H1 (cell line): Measurements from ENCODE around the gene SLC8A3. TPM values are rescaled to one million over a fixed set of nuclear protein-coding genes. Genes with fewer than 3 reads are reported as not detected.

Experiments used
- CTCF ChIA-PET: fragments of 300-600 bp; sonication (Branson Sonifier 250); formaldehyde crosslinking; loops from one replicate; lab custom pipeline; 2021; ENCODE audit not compliant: partially characterized antibody; lab: Charles Lee
- POLR2A ChIA-PET: fragments of 300-600 bp; sonication (Branson Sonifier 250); formaldehyde crosslinking; loops from one replicate; lab custom pipeline; 2021; ENCODE audit warnings: inconsistent platforms; ENCODE audit not compliant: partially characterized antibody; lab: Charles Lee
- DNase-seq, 2 experiments: peaks; one replicate each; pipeline versions ENCODE4 v3.0.0 to v3.0.0-alpha.2; 2010 to 2022; ENCODE audit warnings: low spot score in 2 of 2, low read depth in 1 of 2, mixed read lengths in 1 of 2
- FAIRE-seq: peaks from 2 replicates; lab custom pipeline; 2011; peaks lifted over from hg19 to GRCh38; lab: Jason Lieb, UNC
- H2AFZ ChIP-seq: 2 replicates; pipeline ENCODE4 v1.8.1; 2012; ENCODE audit warnings: low read length, inconsistent platforms
- H2AK5ac ChIP-seq: 2 replicates; pipeline ENCODE4 v1.6.1; 2013; ENCODE audit warnings: low read depth, low read length
- H2BK120ac ChIP-seq: replicated peaks from 2 replicates; pipeline ENCODE3; 2013; ENCODE audit warnings: low read depth, low read length, inconsistent platforms
- H2BK12ac ChIP-seq: 2 replicates; pipeline ENCODE4 v1.6.1; 2013; ENCODE audit warnings: low read depth, low read length
- H2BK15ac ChIP-seq: 2 replicates; pipeline ENCODE4 v1.6.1; 2013; ENCODE audit warnings: low read length
- H2BK20ac ChIP-seq: 2 replicates; pipeline ENCODE4 v1.6.1; 2013; ENCODE audit warnings: low read length
- H2BK5ac ChIP-seq: 2 replicates; pipeline ENCODE4 v1.6.1; 2013; ENCODE audit warnings: low read depth, low read length
- H3K14ac ChIP-seq: 2 replicates; pipeline ENCODE4 v1.6.1; 2013; ENCODE audit warnings: inconsistent platforms; ENCODE audit not compliant: insufficient read length
- H3K18ac ChIP-seq: 2 replicates; pipeline ENCODE4 v1.6.1; 2013; ENCODE audit warnings: low read length; ENCODE audit errors: extremely low read depth
- H3K23ac ChIP-seq: 2 replicates; pipeline ENCODE4 v1.6.1; 2013; ENCODE audit warnings: inconsistent platforms; ENCODE audit not compliant: insufficient read length
- H3K23me2 ChIP-seq: 2 replicates; pipeline ENCODE4 v1.6.1; 2013; ENCODE audit warnings: low read depth, low read length
- H3K27ac ChIP-seq: 2 replicates; pipeline ENCODE4 v1.6.1; 2011; ENCODE audit warnings: low read depth, low read length, inconsistent platforms
- H3K27me3 ChIP-seq, 4 experiments: replicated peaks in 1 of 4; 1 replicate in 1 of 4; 2 replicates in 3 of 4; pipeline versions ENCODE4 v1.6.1 to v1.8.1; 2011 to 2013; ENCODE audit warnings: low read length in 3 of 4, mild to moderate bottlenecking in 3 of 4, inconsistent platforms in 2 of 4, mixed read lengths in 2 of 4, moderate library complexity in 1 of 4; ENCODE audit not compliant: control insufficient read depth in 3 of 4, insufficient read depth in 3 of 4; ENCODE audit errors: extremely low read depth in 1 of 4
- H3K36me3 ChIP-seq, 4 experiments: 2 replicates each; pipeline versions ENCODE4 v1.6.1 to v1.8.1; 2011 to 2013; ENCODE audit warnings: mild to moderate bottlenecking in 4 of 4, low read length in 3 of 4, moderate library complexity in 2 of 4, control low read depth in 1 of 4, inconsistent platforms in 1 of 4; ENCODE audit not compliant: insufficient read depth in 4 of 4, control insufficient read depth in 2 of 4
- H3K4ac ChIP-seq: replicated peaks from 2 replicates; pipeline ENCODE3; 2013; ENCODE audit warnings: low read length, low read depth, mixed read lengths, inconsistent platforms; ENCODE audit not compliant: insufficient read length
- H3K4me1 ChIP-seq, 4 experiments: replicated peaks in 1 of 4; 1 replicate in 1 of 4; 2 replicates in 3 of 4; pipeline versions ENCODE4 v1.6.1 to v1.8.1; 2011 to 2013; ENCODE audit warnings: low read length in 3 of 4, inconsistent platforms in 2 of 4, mixed read lengths in 1 of 4; ENCODE audit not compliant: insufficient read depth in 4 of 4, control insufficient read depth in 3 of 4
- H3K4me2 ChIP-seq, 2 experiments: 2 replicates each; pipeline versions ENCODE4 v1.6.1 to v1.8.1; 2011 to 2013; ENCODE audit warnings: low read depth in 2 of 2, low read length in 2 of 2, control low read depth in 1 of 2, inconsistent platforms in 1 of 2, mild to moderate bottlenecking in 1 of 2; ENCODE audit not compliant: insufficient read depth in 1 of 2
- H3K4me3 ChIP-seq, 4 experiments: fragments of 200-600, 300-600 bp in 1 of 4; sonication (generic), shearing (Covaris generic), sonication (Bioruptor Twin) in 1 of 4; 2 replicates each; pipeline versions ENCODE4 v1.5.1 to v1.8.1; 2011 to 2016; ENCODE audit warnings: low read length in 4 of 4, low read depth in 3 of 4, control low read depth in 2 of 4, inconsistent platforms in 2 of 4, mild to moderate bottlenecking in 2 of 4, mixed read lengths in 1 of 4, moderate library complexity in 1 of 4; ENCODE audit not compliant: insufficient read depth in 2 of 4; ENCODE audit errors: extremely low read depth in 1 of 4
- H3K56ac ChIP-seq: replicated peaks from 2 replicates; pipeline ENCODE3; 2013; ENCODE audit warnings: low read depth, mild to moderate bottlenecking, mixed read lengths, low read length, inconsistent platforms; ENCODE audit not compliant: insufficient read length
- H3K79me1 ChIP-seq: 2 replicates; pipeline ENCODE4 v1.6.1; 2013; ENCODE audit warnings: low read depth, low read length, control low read depth
- H3K79me2 ChIP-seq, 2 experiments: 2 replicates each; pipeline versions ENCODE4 v1.6.1 to v1.8.1; 2012 to 2013; ENCODE audit warnings: low read length in 2 of 2, mild to moderate bottlenecking in 2 of 2, inconsistent platforms in 1 of 2; ENCODE audit not compliant: insufficient read depth in 2 of 2, control insufficient read depth in 1 of 2
- H3K9ac ChIP-seq, 4 experiments: replicated peaks in 1 of 4; 1 replicate in 1 of 4; 2 replicates in 3 of 4; pipeline versions ENCODE4 v1.6.1 to v1.8.1; 2011 to 2013; ENCODE audit warnings: low read depth in 3 of 4, low read length in 3 of 4, control low read depth in 2 of 4, mild to moderate bottlenecking in 2 of 4, moderate library complexity in 2 of 4, inconsistent platforms in 1 of 4; ENCODE audit errors: extremely low read depth in 1 of 4
- H3K9me3 ChIP-seq, 2 experiments: 2 replicates each; pipeline versions ENCODE4 v1.6.1 to v1.8.1; 2012 to 2013; ENCODE audit warnings: mild to moderate bottlenecking in 2 of 2, moderate library complexity in 2 of 2, control low read depth in 1 of 2, inconsistent platforms in 1 of 2, low read depth in 1 of 2, low read length in 1 of 2, mixed read lengths in 1 of 2; ENCODE audit not compliant: insufficient read depth in 2 of 2
- H4K20me1 ChIP-seq, 2 experiments: replicated peaks in 1 of 2; 2 replicates each; pipeline versions ENCODE3 to v1.8.1; 2011 to 2013; ENCODE audit warnings: inconsistent platforms in 2 of 2, low read length in 2 of 2, mild to moderate bottlenecking in 1 of 2; ENCODE audit not compliant: insufficient read depth in 2 of 2, control insufficient read depth in 1 of 2
- H4K5ac ChIP-seq: 2 replicates; pipeline ENCODE4 v1.6.1; 2013; ENCODE audit warnings: low read length, low read depth, mixed read lengths, inconsistent platforms; ENCODE audit not compliant: insufficient read length
- H4K8ac ChIP-seq: 2 replicates; pipeline ENCODE4 v1.8.0; 2013; ENCODE audit warnings: mild to moderate bottlenecking, moderate library complexity, low read length, inconsistent platforms; ENCODE audit not compliant: insufficient read depth; ENCODE audit errors: extremely low read depth
- H4K91ac ChIP-seq: replicated peaks from 2 replicates; pipeline ENCODE3; 2013; ENCODE audit warnings: low read length, mixed read lengths, inconsistent platforms; ENCODE audit not compliant: insufficient read length
- BCL11A ChIP-seq, 2 experiments: IDR thresholded peaks; one replicate each; pipeline ENCODE4 v1.6.1; 2011; ENCODE audit warnings: low read depth in 2 of 2, low read length in 2 of 2, mild to moderate bottlenecking in 2 of 2
- CHD2 ChIP-seq: IDR thresholded peaks from 2 replicates; pipeline ENCODE4 v1.6.1; 2012; ENCODE audit warnings: low read length, improper control_type of control experiment
- EP300 ChIP-seq, 2 experiments: IDR thresholded peaks; 1 replicate in 1 of 2; 2 replicates in 1 of 2; pipeline ENCODE4 v1.6.1; 2011 to 2012; ENCODE audit warnings: low read depth in 2 of 2, low read length in 2 of 2, mild to moderate bottlenecking in 2 of 2, borderline replicate concordance in 1 of 2, inconsistent platforms in 1 of 2, moderate library complexity in 1 of 2
- EZH2 ChIP-seq: fragments of 200-600 bp; sonication (generic); IDR thresholded peaks from 2 replicates; pipeline ENCODE4 v1.7.1; 2012; ENCODE audit warnings: low read depth, mild to moderate bottlenecking, moderate library complexity, low read length, inconsistent platforms; ENCODE audit not compliant: severe bottlenecking
- RNF2 ChIP-seq: fragments of 200-900, 300-1000 bp; sonication (generic); IDR thresholded peaks from 2 replicates; pipeline ENCODE4 v1.7.1; 2016; ENCODE audit warnings: borderline replicate concordance, low read depth, mild to moderate bottlenecking, antibody characterized with exemption, low read length; ENCODE audit not compliant: poor library complexity, severe bottlenecking; ENCODE audit errors: missing control alignments
- RXRA ChIP-seq: IDR thresholded peaks from 2 replicates; pipeline ENCODE4 v1.6.1; 2011; ENCODE audit warnings: low read depth, mild to moderate bottlenecking, low read length, moderate library complexity; ENCODE audit not compliant: insufficient read depth
- SIN3A ChIP-seq, 2 experiments: IDR thresholded peaks in 1 of 2; conservative IDR thresholded peaks in 1 of 2; 2 replicates each; pipeline ENCODE4 v1.6.1; 2011 to 2012; ENCODE audit warnings: low read length in 2 of 2, improper control_type of control experiment in 1 of 2, low read depth in 1 of 2, mild to moderate bottlenecking in 1 of 2
- WGBS, 2 experiments: shearing (Covaris generic) in 1 of 2; methylation state at CpG; one replicate each; pipeline versions ENCODE4 v1.1.6 to v1.1.7; 2013 to 2015; ENCODE audit warnings: low lambda C conversion rate in 2 of 2, mixed read lengths in 2 of 2, inconsistent platforms in 1 of 2, low coverage in 1 of 2, missing lambda C conversion rate in 1 of 2; ENCODE audit not compliant: insufficient replicate concordance in 2 of 2, insufficient coverage in 1 of 2, insufficient read length in 1 of 2; ENCODE audit errors: extremely low coverage in 1 of 2, missing lambda C conversion rate in 1 of 2; 5-methylcytosine and 5-hydroxymethylcytosine counted together
- polyA plus RNA-seq, 7 experiments: library from polyadenylated mRNA; depleted of rRNA in 3 of 7; stranded (reverse) in 5 of 7; unstranded in 2 of 7; fragments of >200 nt in 5 of 7; fragments of 200-250 nt in 2 of 7; gene quantifications; 1 replicate in 5 of 7; 2 replicates in 1 of 7; 4 replicates in 1 of 7; pipeline versions ENCODE4 v1.2.1 to v1.2.3, GENCODE V29; 2011 to 2013; ENCODE audit warnings: missing spikeins in 2 of 7, mixed read lengths in 2 of 7
- total RNA-seq: library from RNA; stranded (reverse); fragmentation: NEBNext Ultra II Directional; extraction: Animal tissue kit (Norgen Biotek cat#: 25700); gene quantifications from 2 replicates; pipeline ENCODE4 v1.2.1, GENCODE V29; 2021
- TF ChIP-seq, protein P1 (sequence below): IDR thresholded peaks from 2 replicates; pipeline ENCODE4 v1.6.1; 2012; ENCODE audit warnings: inconsistent platforms
- TF ChIP-seq, protein P2 (sequence below): IDR thresholded peaks from 2 replicates; pipeline ENCODE4 v1.6.1; 2011; ENCODE audit warnings: low read length, improper control_type of control experiment

SLC8A3 gene
- total and polyA plus RNA-seq, 2 of the 8 experiments (the other 6 are each of a cell fraction or from before 2014, with no cell fraction given) = 0.38 to 1.1 TPM

- no peaks in the 10 kb centered on the region for H3K36me3 ChIP-seq
Observed at GRCh38 chr14:70087380-70087697, 101.4 kb downstream of the SLC8A3 start.

More at GRCh38 chr14:70087380-70087697, 101.4 kb downstream of the SLC8A3 start:
- no peak for DNase-seq
- H2BK12ac ChIP-seq = no peak overlapping the region
- no peaks in the 10 kb centered on the region for H3K9me3 ChIP-seq
- no peak overlapping the region for H4K5ac ChIP-seq
- no peaks in the 10 kb centered on the region; a peak in 1 of 7 replicates for H3K27me3 ChIP-seq
- no peak overlapping the region for H2AK5ac ChIP-seq
- POLR2A ChIA-PET = no interaction called here
- no peak overlapping the region for H4K91ac ChIP-seq
- no peak for FAIRE-seq
- no peaks in the 10 kb centered on the region for H3K4me1 ChIP-seq
- no peak overlapping the region for H3K18ac ChIP-seq
- H2BK15ac ChIP-seq = no peak overlapping the region
- WGBS, 2 experiments = 59% methylated on average over 2 of the region's 2 CpGs; no CpG with 5 or more reads in 1 of the 2 experiments
- H4K8ac ChIP-seq = no peak overlapping the region
- no peak overlapping the region for H3K23ac ChIP-seq
- H3K23me2 ChIP-seq = no peaks in the 10 kb centered on the region
- H2BK20ac ChIP-seq = no peak overlapping the region
- no peak overlapping the region for H3K27ac ChIP-seq
- TF ChIP-seq, protein P1, sequence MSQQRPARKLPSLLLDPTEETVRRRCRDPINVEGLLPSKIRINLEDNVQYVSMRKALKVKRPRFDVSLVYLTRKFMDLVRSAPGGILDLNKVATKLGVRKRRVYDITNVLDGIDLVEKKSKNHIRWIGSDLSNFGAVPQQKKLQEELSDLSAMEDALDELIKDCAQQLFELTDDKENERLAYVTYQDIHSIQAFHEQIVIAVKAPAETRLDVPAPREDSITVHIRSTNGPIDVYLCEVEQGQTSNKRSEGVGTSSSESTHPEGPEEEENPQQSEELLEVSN = no peak
- TF ChIP-seq, protein P2, sequence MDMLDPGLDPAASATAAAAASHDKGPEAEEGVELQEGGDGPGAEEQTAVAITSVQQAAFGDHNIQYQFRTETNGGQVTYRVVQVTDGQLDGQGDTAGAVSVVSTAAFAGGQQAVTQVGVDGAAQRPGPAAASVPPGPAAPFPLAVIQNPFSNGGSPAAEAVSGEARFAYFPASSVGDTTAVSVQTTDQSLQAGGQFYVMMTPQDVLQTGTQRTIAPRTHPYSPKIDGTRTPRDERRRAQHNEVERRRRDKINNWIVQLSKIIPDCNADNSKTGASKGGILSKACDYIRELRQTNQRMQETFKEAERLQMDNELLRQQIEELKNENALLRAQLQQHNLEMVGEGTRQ = no peak
- no peak for TF ChIP-seq RXRA
- no peak for TF ChIP-seq RNF2
- TF ChIP-seq CHD2 = no peak
- TF ChIP-seq SIN3A (conservative IDR thresholded peaks at IDR 0.05 in 1 of 2, IDR thresholded peaks at IDR 0.05 in 1 of 2; ENCODE audit: low read depth in 1 of 2, low read length in 2 of 2) = no peak
- no peak for TF ChIP-seq EP300 (IDR thresholded peaks at IDR 0.05; ENCODE audit: borderline replicate concordance in 1 of 2, low read depth in 2 of 2, low read length in 2 of 2)
- TF ChIP-seq BCL11A (IDR thresholded peaks at IDR 0.05; ENCODE audit: low read depth in 2 of 2, low read length in 2 of 2) = no peak
- TF ChIP-seq EZH2 = no peak
- no peaks in the 10 kb centered on the region for H4K20me1 ChIP-seq
- H3K4me3 ChIP-seq = no peak overlapping the region
- no peak overlapping the region for H3K56ac ChIP-seq
- CTCF ChIA-PET = interaction anchor here (0.6 to 3.5 kb wide), 35 partner anchors 9 to 1883 kb away, joined by 3 to 30 read pairs (median 3); partner anchors contain the start of gene SLC8A3
- no peak overlapping the region for H2BK120ac ChIP-seq
- H2BK5ac ChIP-seq = no peak overlapping the region
- H3K9ac ChIP-seq = no peak overlapping the region
- H3K4me2 ChIP-seq = no peak overlapping the region
- no peaks in the 10 kb centered on the region for H3K79me2 ChIP-seq
- H3K4ac ChIP-seq = no peak overlapping the region
- no peak overlapping the region for H2AFZ ChIP-seq
- H3K79me1 ChIP-seq = no peaks in the 10 kb centered on the region
- no peak overlapping the region for H3K14ac ChIP-seq
